Measurements from ENCODE around the gene CRYGD. TPM values are rescaled to one million over a fixed set of nuclear protein-coding genes. Genes with fewer than 3 reads are reported as not detected.

The CRYGD gene
- polyA plus RNA-seq, 3 donors: not detected

GRCh38 chr2:208098267-208098666, 26.1 kb downstream of the CRYGD start:
- Histone ChIP-seq H2AFZ (ENCODE audit: insufficient read depth, low read depth, low read length, poor library complexity, severe bottlenecking) (no peak overlapping the region), H3K4me2 (replicated peaks; ENCODE audit: extremely low read depth, low read length, poor library complexity, severe bottlenecking) (no peak overlapping the region), H3K9me3 (replicated peaks in 1 of 2; ENCODE audit: control insufficient read depth in 1 of 2, insufficient read depth in 1 of 2, low read length in 2 of 2) (no peaks in the 10 kb centered on the region), H3K9ac (ENCODE audit: insufficient read depth, low read length, poor library complexity, severe bottlenecking) (no peak overlapping the region), H3K36me3 (replicated peaks in 1 of 2; ENCODE audit: control insufficient read depth in 1 of 2, insufficient read depth in 2 of 2, low read length in 2 of 2) (no peaks in the 10 kb centered on the region), H3K27ac (ENCODE audit: low read depth in 1 of 2, low read length in 2 of 2) (no peak overlapping the region), H3K79me2 (ENCODE audit: insufficient read depth, low read length) (no peaks in the 10 kb centered on the region), H3K27me3 (ENCODE audit: control insufficient read depth in 2 of 2, insufficient read depth in 2 of 2, low read length in 2 of 2) (no peaks in the 10 kb centered on the region), H3K4me1 (ENCODE audit: control insufficient read depth in 1 of 2, insufficient read depth in 2 of 2, low read length in 2 of 2) (peaks cover 0 to 18% of the 10 kb centered on the region in 2 donors), H3K4me3 (replicated peaks in 1 of 3; ENCODE audit: low read depth in 2 of 3, low read length in 3 of 3) (no peak overlapping the region), H4K20me1 (ENCODE audit: insufficient read depth, low read length) (no peaks in the 10 kb centered on the region)
- Mint-ChIP-seq H3K27me3 (ENCODE audit: low read depth in 3 of 3) (peaks cover 0 to 3% (median 0%) of the 10 kb centered on the region in 3 donors), H3K36me3 (no peaks in the 10 kb centered on the region), H3K9me3 (peaks cover 0 to 6% (median 0%) of the 10 kb centered on the region in 7 donors), H3K27ac (no peak overlapping the region), H3K4me1 (peaks cover 37% of the 10 kb centered on the region), H3K4me3 (no peak overlapping the region)
- DNase-seq: no peak
- no peak for TF ChIP-seq CTCF (IDR thresholded peaks at IDR 0.05)
- WGBS (ENCODE audit: insufficient coverage): 100% methylated on average over 2 of the region's 2 CpGs
- intact Hi-C loops (cut with micrococcal nuclease): no loop called here

GRCh38 chr2:208097801-208098200, 26.5 kb downstream of the CRYGD start:
- Histone ChIP-seq H3K27ac (ENCODE audit: low read depth in 1 of 2, low read length in 2 of 2) (no peak overlapping the region), H3K4me1 (ENCODE audit: control insufficient read depth in 1 of 2, insufficient read depth in 2 of 2, low read length in 2 of 2) (peaks cover 0 to 18% of the 10 kb centered on the region in 2 donors), H3K36me3 (replicated peaks in 1 of 2; ENCODE audit: control insufficient read depth in 1 of 2, insufficient read depth in 2 of 2, low read length in 2 of 2) (no peaks in the 10 kb centered on the region), H2AFZ (ENCODE audit: insufficient read depth, low read depth, low read length, poor library complexity, severe bottlenecking) (no peak overlapping the region), H3K4me2 (replicated peaks; ENCODE audit: extremely low read depth, low read length, poor library complexity, severe bottlenecking) (no peak overlapping the region), H3K9ac (ENCODE audit: insufficient read depth, low read length, poor library complexity, severe bottlenecking) (no peak overlapping the region), H3K9me3 (replicated peaks in 1 of 2; ENCODE audit: control insufficient read depth in 1 of 2, insufficient read depth in 1 of 2, low read length in 2 of 2) (no peaks in the 10 kb centered on the region), H3K4me3 (replicated peaks in 1 of 3; ENCODE audit: low read depth in 2 of 3, low read length in 3 of 3) (no peak overlapping the region), H3K79me2 (ENCODE audit: insufficient read depth, low read length) (no peaks in the 10 kb centered on the region), H4K20me1 (ENCODE audit: insufficient read depth, low read length) (no peaks in the 10 kb centered on the region), H3K27me3 (ENCODE audit: control insufficient read depth in 2 of 2, insufficient read depth in 2 of 2, low read length in 2 of 2) (no peaks in the 10 kb centered on the region)
- H3K9me3 Mint-ChIP-seq: peaks cover 0 to 6% (median 0%) of the 10 kb centered on the region in 7 donors
- no peak overlapping the region for H3K4me3 Mint-ChIP-seq
- H3K27ac Mint-ChIP-seq: no peak overlapping the region
- intact Hi-C loops (cut with micrococcal nuclease): no loop called here
- H3K36me3 Mint-ChIP-seq: no peaks in the 10 kb centered on the region
- WGBS (ENCODE audit: insufficient coverage): 100% methylated on average over 2 of the region's 5 CpGs
- no peak for TF ChIP-seq CTCF (IDR thresholded peaks at IDR 0.05)
- DNase-seq: no peak
- H3K27me3 Mint-ChIP-seq (ENCODE audit: low read depth in 3 of 3): peaks cover 0 to 3% (median 0%) of the 10 kb centered on the region in 3 donors
- H3K4me1 Mint-ChIP-seq: peaks cover 42% of the 10 kb centered on the region
